HepG2 (cell line): ENCODE results near the gene MARCOL. TPM values are rescaled to one million over a fixed set of nuclear protein-coding genes. Genes with fewer than 3 reads are reported as not detected.

ENCODE experiments used
- ATAC-seq: fragments of 200-7000 bp; cut with Tn5 transposase; 3 replicates; pipeline ENCODE4 v1.9.1; 2020; ENCODE audit warnings: mild to moderate bottlenecking, moderate library complexity
- BruUV-seq: library from RNA; stranded (reverse); fragments of 400-500 nt; replicated peaks from 2 replicates; lab custom pipeline; 2021; lab: Mats Ljungman, UMichigan
- CTCF ChIA-PET: fragments of 300-600 bp; formaldehyde crosslinking; extraction: SDS; loops from one replicate; lab custom pipeline; 2021; ENCODE audit warnings: low total read pairs, inconsistent platforms, low intra/inter-chr PET ratio; lab: Yijun Ruan, JAX
- POLR2A ChIA-PET: fragments of 350-600 bp; sonication (Branson Sonifier 250); formaldehyde crosslinking; loops from one replicate; lab custom pipeline; 2020; ENCODE audit warnings: antibody characterized with exemption, inconsistent platforms; lab: Yijun Ruan, JAX
- DNase-seq: peaks from one replicate; pipeline ENCODE4 v3.0.0-alpha.2; 2015; ENCODE audit warnings: low spot score
- FAIRE-seq: peaks from 3 replicates; lab custom pipeline; 2011; peaks lifted over from hg19 to GRCh38; lab: Jason Lieb, UNC
- H2AFZ ChIP-seq: one replicate; pipeline ENCODE4 v1.6.1; 2011; ENCODE audit warnings: low read length, inconsistent platforms
- H3K27ac ChIP-seq: fragments of 300-600 bp; 3 replicates; pipeline ENCODE4 v1.8.0; 2011; ENCODE audit warnings: mixed run types, mild to moderate bottlenecking, mixed read lengths, low read length, inconsistent platforms; ENCODE audit not compliant: insufficient read depth; ENCODE audit errors: extremely low read length
- H3K27me3 ChIP-seq, 2 experiments: fragments of 200-600 bp in 1 of 2; 2 replicates in 1 of 2; 3 replicates in 1 of 2; pipeline versions ENCODE4 v1.6.0 to v1.8.0; 2011; ENCODE audit warnings: low read length in 2 of 2, mild to moderate bottlenecking in 2 of 2, moderate library complexity in 2 of 2, inconsistent platforms in 1 of 2; ENCODE audit not compliant: insufficient read depth in 2 of 2, control insufficient read depth in 1 of 2
- H3K36me3 ChIP-seq, 2 experiments: fragments of 200-600 bp in 1 of 2; replicated peaks in 1 of 2; 2 replicates in 1 of 2; 3 replicates in 1 of 2; pipeline versions ENCODE4 v1.5.1 to v1.8.0; 2011; ENCODE audit warnings: low read length in 2 of 2, inconsistent platforms in 1 of 2; ENCODE audit not compliant: insufficient read depth in 2 of 2, control insufficient read depth in 1 of 2
- H3K4me1 ChIP-seq: 2 replicates; pipeline ENCODE4 v1.5.1; 2012; ENCODE audit warnings: low read length, inconsistent platforms; ENCODE audit not compliant: insufficient read depth
- H3K4me2 ChIP-seq: 2 replicates; pipeline ENCODE4 v1.6.0; 2011; ENCODE audit warnings: low read depth, low read length, inconsistent platforms
- H3K4me3 ChIP-seq, 3 experiments: fragments of 200-600 bp in 1 of 3; sonication (generic), shearing (Covaris generic) in 1 of 3; replicated peaks in 1 of 3; 2 replicates each; pipeline ENCODE4 v1.5.1; 2011 to 2016; ENCODE audit warnings: low read length in 3 of 3, inconsistent platforms in 2 of 3, low read depth in 2 of 3, mild to moderate bottlenecking in 2 of 3, control low read depth in 1 of 3, mixed read lengths in 1 of 3; ENCODE audit not compliant: insufficient read depth in 1 of 3
- H3K79me2 ChIP-seq: one replicate; pipeline ENCODE4 v1.6.1; 2011; ENCODE audit warnings: low read length, inconsistent platforms; ENCODE audit not compliant: insufficient read depth
- H3K9ac ChIP-seq: 2 replicates; pipeline ENCODE4 v1.6.0; 2011; ENCODE audit warnings: mild to moderate bottlenecking, low read depth, low read length, inconsistent platforms; ENCODE audit not compliant: insufficient read depth
- H3K9me3 ChIP-seq: 2 replicates; pipeline ENCODE4 v1.5.1; 2012; ENCODE audit warnings: mild to moderate bottlenecking, low read length
- H4K20me1 ChIP-seq: 2 replicates; pipeline ENCODE4 v1.6.0; 2011; ENCODE audit warnings: inconsistent platforms, mild to moderate bottlenecking, low read length, moderate library complexity; ENCODE audit not compliant: insufficient read depth
- ARHGAP35 ChIP-seq: sonication (generic); formaldehyde crosslinking; IDR thresholded peaks from 2 replicates; pipeline ENCODE4 v1.9.0; 2022; ENCODE audit warnings: mild to moderate bottlenecking, inconsistent platforms, moderate library complexity, missing genetic modification reagents, borderline replicate concordance
- ATM ChIP-seq: fragments of 450-650 bp; IDR thresholded peaks from 2 replicates; pipeline ENCODE4 v1.7.1; 2017; ENCODE audit warnings: mild to moderate bottlenecking, borderline replicate concordance
- GZF1 ChIP-seq: sonication (generic); formaldehyde crosslinking; IDR thresholded peaks from 2 replicates; pipeline ENCODE4 v1.5.1; 2020; ENCODE audit warnings: mild to moderate bottlenecking, missing genetic modification reagents
- MAFF ChIP-seq: IDR thresholded peaks from 2 replicates; pipeline ENCODE4 v1.6.1; 2011; ENCODE audit warnings: low read depth, low read length, improper control_type of control experiment
- MAFK ChIP-seq, 2 experiments: IDR thresholded peaks in 1 of 2; conservative IDR thresholded peaks in 1 of 2; 2 replicates each; pipeline ENCODE4 v1.6.1; 2011; ENCODE audit warnings: improper control_type of control experiment in 2 of 2, low read length in 2 of 2
- POGK ChIP-seq: sonication (generic); formaldehyde crosslinking; conservative IDR thresholded peaks from 2 replicates; pipeline ENCODE4 v1.8.0; 2022; ENCODE audit warnings: mild to moderate bottlenecking, moderate library complexity, missing genetic modification reagents
- RFXAP ChIP-seq: sonication (generic); formaldehyde crosslinking; IDR thresholded peaks from 2 replicates; pipeline ENCODE4 v1.4.0; 2020; ENCODE audit warnings: missing genetic modification reagents, borderline replicate concordance
- TCF7L2 ChIP-seq: IDR thresholded peaks from 2 replicates; pipeline ENCODE4 v1.6.1; 2011; ENCODE audit warnings: mild to moderate bottlenecking, low read depth, low read length, moderate library complexity
- ZHX1 ChIP-seq: sonication (generic); formaldehyde crosslinking; IDR thresholded peaks from 2 replicates; pipeline ENCODE4 v1.8.1; 2022; ENCODE audit warnings: low read depth, mild to moderate bottlenecking, missing genetic modification reagents
- ZNF350 ChIP-seq: sonication (generic); formaldehyde crosslinking; IDR thresholded peaks from 2 replicates; pipeline ENCODE4 v1.4.0; 2020; ENCODE audit warnings: mild to moderate bottlenecking, low read depth, missing genetic modification reagents, borderline replicate concordance
- ZNF484 ChIP-seq: sonication (generic); formaldehyde crosslinking; IDR thresholded peaks from 2 replicates; pipeline ENCODE4 v1.5.1; 2020; ENCODE audit warnings: mild to moderate bottlenecking, low read depth, missing genetic modification reagents, borderline replicate concordance
- WGBS: methylation state at CpG from one replicate; pipeline ENCODE4 v1.1.6; 2017; ENCODE audit warnings: low lambda C conversion rate; 5-methylcytosine and 5-hydroxymethylcytosine counted together
- in situ Hi-C: cut with HindIII; loops from 2 replicates; pipeline ENCODE4 v1.10.0; 2017; ENCODE audit warnings: low pct_unique_long_range_greater_than_20kb; ENCODE audit not compliant: extremely low pct_ligation_motif_present
- intact Hi-C: fragments of 100-400 bp; cut with micrococcal nuclease; formaldehyde crosslinking; loops from one replicate; pipeline ENCODE4 v1.10.0; 2022; ENCODE audit not compliant: unreplicated experiment
- polyA plus RNA-seq, 8 experiments: library from polyadenylated mRNA; depleted of rRNA in 3 of 8; stranded (reverse) in 7 of 8; unstranded in 1 of 8; fragments of >200 nt; fragmentation: Illumina TruSeq in 4 of 8; extraction: Trizol in 4 of 8; gene quantifications; 2 replicates each; pipeline versions ENCODE4 v1.2.1 to v1.2.3, GENCODE V29; 2011 to 2016; ENCODE audit warnings: low read depth in 4 of 8, missing spikeins in 1 of 8, mixed read lengths in 1 of 8; ENCODE audit not compliant: insufficient read depth in 1 of 8
- total RNA-seq, 5 experiments: library from RNA; depleted of rRNA; stranded (reverse); fragments of >200 nt; fragmentation: Illumina TruSeq; extraction: Trizol; gene quantifications; 2 replicates each; pipeline ENCODE4 v1.2.3, GENCODE V29; 2016; ENCODE audit warnings: low read depth in 1 of 5

The MARCOL gene
- total and polyA plus RNA-seq, 2 of the 13 experiments (the other 11 are each of a cell fraction or from before 2014, with no cell fraction given): not detected

- TF ChIP-seq ATM: no peak
These were observed 14.1 kb upstream of the MARCOL start (continued) for GRCh38 chr5:148224117-148224742.

- POLR2A ChIA-PET: no interaction called here
- in situ Hi-C loops: no loop called here
- no peaks in the 10 kb centered on the region for H3K36me3 ChIP-seq
- CTCF ChIA-PET: no interaction called here
- H4K20me1 ChIP-seq: no peaks in the 10 kb centered on the region
- no peaks in the 10 kb centered on the region for H3K79me2 ChIP-seq
- 40% methylated on average over 3 of the region's 3 CpGs for WGBS
- TF ChIP-seq GZF1 (no peak), TCF7L2 (no peak), ARHGAP35 (CRISPR knock-in tag) (no peak), POGK (CRISPR knock-in tag) (no peak), ZNF350 (CRISPR knock-in tag) (no peak), ZHX1 (no peak), RFXAP (CRISPR knock-in tag) (no peak), MAFK (conservative IDR thresholded peaks at IDR 0.05 in 1 of 2, IDR thresholded peaks at IDR 0.05 in 1 of 2; ENCODE audit: low read length in 2 of 2) (peak; percentile 73 to 80), ZNF484 (no peak), MAFF (peak; percentile 60)
- H3K9me3 ChIP-seq: no peaks in the 10 kb centered on the region
- H3K9ac ChIP-seq: no peak overlapping the region
- no peak for ATAC-seq
- no peak for DNase-seq
- no peaks in the 10 kb centered on the region for H3K27me3 ChIP-seq
- H3K4me3 ChIP-seq: no peak overlapping the region
- H3K27ac ChIP-seq: no peak overlapping the region
- no peak overlapping the region for H2AFZ ChIP-seq
- no TSS peak for BruUV-seq
- FAIRE-seq: no peak
- H3K4me2 ChIP-seq: no peak overlapping the region
- intact Hi-C loops: no loop called here
- no peaks in the 10 kb centered on the region for H3K4me1 ChIP-seq
These were observed 9.8 kb upstream of the MARCOL start for GRCh38 chr5:148228392-148228984.
